GDM1 (cell line): Measurements from ENCODE around the gene NARF.
"Not testable (repeated sequence)": the region's sequence is repeated elsewhere in the genome, so short reads cannot be mapped to it uniquely, and the experiment has no call there.

Experiments
- DNase-seq: peaks from one replicate; lab custom pipeline; 2025; lab: John Stamatoyannopoulos, UW

The NARF gene

GRCh38 chr17:82458179-82458884 lies at the start of gene NARF:
NARF (plus strand) TSS chr17:82458741; CDS start chr17:82458804, 63 bp downstream.
- DNase-seq = peak; percentile 97

DNA sequence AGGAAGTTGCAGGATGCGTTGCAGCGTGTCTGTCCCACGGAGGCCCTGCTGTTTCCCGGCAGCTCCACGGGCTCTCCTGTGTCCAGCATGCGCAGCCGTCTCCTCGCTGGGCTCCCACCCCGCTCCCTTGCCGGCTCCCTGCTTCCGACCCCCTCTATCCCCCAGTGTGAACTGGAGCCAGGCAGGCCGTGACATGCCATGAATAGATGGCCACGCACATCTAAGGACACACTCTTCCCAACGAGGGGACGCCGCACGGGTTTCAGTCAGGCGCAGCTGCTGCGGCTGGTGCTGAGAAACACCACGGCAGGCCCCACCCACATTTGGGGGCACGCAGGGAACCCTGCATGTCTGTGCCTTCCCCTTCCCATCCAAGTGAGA lies 49.6 kb upstream of the NARF start:
- DNase-seq = no peak

GRCh38 chr17:82410014-82410716 lies 48.4 kb upstream of the NARF start:
- DNase-seq = no peak

- DNase-seq = no peak
These were observed 47.0 kb upstream of the NARF start for GRCh38 chr17:82411396-82412053.

- DNase-seq = not testable (repeated sequence)
These were observed 46.5 kb upstream of the NARF start for GRCh38 chr17:82412081-82412480.

GRCh38 chr17:82412535-82413520 lies 45.7 kb upstream of the NARF start:
- DNase-seq = no peak

DNA sequence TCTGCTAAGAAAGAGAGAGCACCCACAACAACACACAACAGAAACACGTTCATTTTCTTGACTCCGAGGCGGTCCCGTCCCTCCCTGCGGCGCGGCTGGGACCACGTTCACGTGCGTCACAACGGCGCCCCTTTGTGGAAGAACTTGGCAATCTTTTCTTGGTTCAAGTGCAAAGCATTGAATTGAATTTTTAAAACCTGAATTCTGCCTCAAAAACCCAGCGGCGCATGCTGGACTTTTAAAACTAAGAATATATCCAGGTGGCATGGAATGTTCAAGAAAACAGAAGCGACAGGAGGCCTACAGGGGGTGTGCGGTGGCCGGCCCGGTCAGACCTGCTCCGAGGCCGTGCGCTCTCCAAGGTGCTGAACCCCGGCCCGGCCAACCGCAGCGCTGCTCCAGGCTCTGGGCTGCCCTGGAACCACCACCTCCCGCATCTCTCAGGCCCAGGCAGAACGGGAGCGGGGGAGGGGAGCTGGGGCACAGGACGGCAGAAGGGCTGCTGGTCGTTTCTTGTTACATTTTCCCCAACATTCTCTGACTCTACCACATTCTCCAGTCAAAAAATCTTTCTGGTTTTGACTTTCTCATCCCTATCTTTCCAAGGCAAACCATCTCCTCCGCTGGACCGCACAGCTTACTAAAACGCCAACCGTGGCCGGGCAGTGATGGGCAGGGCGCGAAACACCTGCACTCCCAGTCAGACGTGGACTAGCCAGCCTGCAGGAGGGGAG lies 43.8 kb upstream of the NARF start:
- DNase-seq = peak; percentile 34

DNA sequence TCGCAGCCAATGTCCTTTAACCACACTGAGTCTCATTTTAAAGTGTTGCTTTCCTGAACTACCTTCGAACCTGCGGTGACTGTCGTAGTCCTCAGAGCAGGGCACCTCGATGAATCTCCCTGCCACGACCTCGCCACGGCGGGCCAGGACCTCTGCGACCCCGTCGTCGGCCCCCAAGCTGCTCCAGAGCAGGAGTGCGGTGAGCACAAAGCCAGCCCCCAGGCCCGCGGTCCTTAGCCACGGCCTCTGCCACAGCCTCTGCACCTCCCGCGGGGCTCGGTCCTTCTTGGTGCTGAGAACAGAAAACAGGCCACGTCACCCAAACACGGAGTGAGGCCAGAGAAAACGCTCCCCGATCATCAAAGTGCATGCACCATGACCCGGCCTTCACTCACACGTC lies 43.2 kb upstream of the NARF start:
- no peak for DNase-seq

- DNase-seq = no peak
These were observed 42.8 kb upstream of the NARF start for GRCh38 chr17:82415786-82416185.

- DNase-seq = no peak
These were observed 42.3 kb upstream of the NARF start for GRCh38 chr17:82416264-82416663.

DNA sequence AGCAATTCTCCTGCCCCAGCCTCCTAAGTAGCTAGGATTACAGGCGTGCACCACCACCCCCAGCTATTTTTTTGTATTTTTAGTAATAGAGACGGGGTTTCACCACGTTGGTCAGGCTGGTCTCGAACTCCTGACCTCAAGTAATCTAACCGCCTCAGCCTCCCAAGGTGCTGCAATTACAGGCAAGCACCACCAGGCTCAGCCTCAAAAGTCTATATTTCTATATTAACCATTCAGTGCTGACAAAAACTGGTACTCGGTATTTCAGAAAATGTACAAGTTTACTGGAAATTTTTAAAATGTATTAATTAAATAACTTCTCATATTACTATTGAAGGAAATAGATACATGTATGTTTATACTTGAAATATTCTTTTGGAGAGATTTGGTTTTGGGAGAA lies 41.8 kb upstream of the NARF start:
- no peak for DNase-seq

DNA sequence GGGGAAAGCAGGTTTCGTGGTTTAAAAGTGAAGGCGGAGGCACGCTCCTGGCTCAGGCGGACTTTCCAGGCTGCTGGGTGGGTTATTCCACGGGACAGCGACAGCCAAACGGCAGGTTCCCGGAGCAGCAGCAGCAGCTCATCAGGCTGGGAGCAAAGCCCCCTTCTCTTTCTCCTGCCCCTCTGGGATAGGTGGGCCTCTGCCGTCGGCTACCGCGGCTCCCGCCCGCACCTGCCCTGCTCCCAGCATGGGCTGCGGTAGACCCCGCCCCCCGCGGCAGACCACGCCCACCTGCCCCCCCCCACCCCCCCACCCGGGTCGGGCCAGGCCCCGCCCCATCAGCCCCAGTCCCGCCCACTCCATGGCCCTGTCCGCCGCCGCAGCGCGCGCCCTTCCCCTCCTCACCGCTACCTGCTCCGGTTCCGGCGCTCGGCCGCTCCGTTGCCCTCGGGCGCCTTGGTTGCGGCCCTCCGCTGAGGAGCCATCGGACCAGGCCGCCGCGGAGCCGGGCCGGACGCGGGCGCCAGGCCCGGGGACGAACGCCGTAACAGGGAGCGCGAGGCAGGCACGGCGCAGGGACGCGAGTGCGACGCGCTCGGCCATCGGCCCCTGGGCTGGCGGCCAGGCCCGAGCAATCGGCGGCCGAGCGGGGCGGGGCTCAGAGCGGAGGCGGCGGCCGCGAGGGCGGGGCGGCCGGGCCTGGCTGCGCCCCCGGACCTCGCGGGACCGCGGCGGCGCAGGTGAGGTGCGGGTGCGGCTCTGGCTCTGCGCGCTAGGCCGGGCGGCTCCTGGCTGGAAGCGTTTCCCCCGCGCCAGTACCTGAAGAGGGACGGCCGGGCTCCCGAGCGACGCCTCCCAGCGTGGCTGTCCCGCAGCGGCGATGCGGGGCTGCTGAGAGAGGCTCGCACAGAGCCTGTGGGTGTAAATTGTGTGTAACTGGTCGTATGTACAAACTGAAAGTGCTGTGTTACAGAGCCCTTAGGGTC lies 40.2 kb upstream of the NARF start, which contains the start of the genes HEXD and OGFOD3:
HEXD (plus strand) TSS at position 347 of the 986 bp plus-strand sequence. CDS start 1,453 bp downstream, outside the sequence.
OGFOD3 (minus strand) TSS at position 586 of the 986 bp plus-strand sequence; CDS start at position 485, 101 bp downstream.
- peak; percentile 79 for DNase-seq

DNA sequence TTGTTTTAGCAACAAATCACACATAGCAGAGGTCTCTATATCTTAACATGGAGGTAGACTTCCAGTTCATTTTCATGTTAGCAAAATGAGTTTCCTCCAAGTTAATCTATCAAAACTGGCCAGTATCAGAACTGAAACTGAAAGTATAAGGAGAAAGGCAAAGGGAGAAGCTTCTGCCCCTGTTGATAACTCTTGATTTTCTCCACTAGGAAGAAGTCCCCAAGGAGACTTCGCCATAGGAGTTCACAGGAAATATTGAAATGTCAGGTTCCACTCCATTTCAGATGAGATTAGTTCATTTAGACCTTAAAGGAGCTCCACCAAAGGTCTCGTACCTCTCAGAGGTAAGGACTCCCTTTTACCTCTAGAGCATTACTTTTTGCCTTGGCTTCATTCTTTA lies 39.0 kb upstream of the NARF start:
- DNase-seq = no peak

DNA sequence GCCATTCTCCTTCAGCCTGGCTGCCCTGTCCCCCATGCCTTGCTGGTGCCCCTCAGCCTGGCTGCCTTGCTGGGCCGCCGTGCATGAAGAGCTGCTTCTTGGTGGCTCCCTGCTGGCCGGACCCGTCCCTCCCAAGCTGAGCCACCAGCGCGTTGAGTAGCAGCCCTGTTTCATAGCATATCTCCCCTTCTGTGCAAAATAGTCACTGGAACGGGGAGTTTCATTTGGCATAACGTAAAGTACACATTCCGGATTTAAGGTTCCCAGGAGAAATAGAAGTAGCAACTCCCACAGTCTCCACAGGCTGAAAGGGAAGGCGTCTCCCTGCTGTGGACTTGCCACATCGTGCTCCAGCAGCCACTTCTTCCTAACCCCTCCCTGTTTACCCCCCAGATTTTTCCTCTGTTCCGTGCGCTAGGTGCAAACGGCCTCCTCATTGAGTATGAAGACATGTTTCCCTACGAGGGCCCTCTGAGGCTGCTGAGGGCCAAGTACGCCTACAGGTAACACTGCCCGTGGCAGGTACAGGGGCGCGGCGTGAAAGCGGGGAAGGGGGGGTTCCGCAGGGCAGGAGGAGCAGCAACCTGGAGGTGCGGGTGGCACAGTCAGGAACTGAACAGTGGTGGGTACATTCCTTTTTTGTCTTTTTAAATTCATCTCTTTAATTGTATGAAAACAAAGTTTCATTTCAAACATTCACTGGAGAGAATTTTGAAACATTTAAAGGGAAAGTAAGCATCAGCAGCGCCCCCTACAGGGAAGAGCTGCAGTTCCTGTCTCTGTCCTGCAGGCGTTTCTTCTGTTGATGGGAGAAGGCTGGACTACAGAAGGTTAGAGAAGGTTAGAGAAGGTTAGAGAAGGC lies 34.3 kb upstream of the NARF start:
- DNase-seq = peak; percentile 18

- DNase-seq = no peak
These were observed 33.7 kb upstream of the NARF start for GRCh38 chr17:82424863-82425159.

- no peak for DNase-seq
These were observed 30.0 kb upstream of the NARF start for GRCh38 chr17:82428546-82428945.

GRCh38 chr17:82429824-82430223 lies 28.7 kb upstream of the NARF start:
- DNase-seq = no peak

GRCh38 chr17:82432017-82432416 lies 26.5 kb upstream of the NARF start:
- DNase-seq = no peak
